RPMI8226 (cell line): ENCODE data around the gene C4orf50.

ENCODE experiments used
- DNase-seq: peaks from one replicate; pipeline ENCODE4 v3.0.0-alpha.2; 2015

The C4orf50 gene

DNA sequence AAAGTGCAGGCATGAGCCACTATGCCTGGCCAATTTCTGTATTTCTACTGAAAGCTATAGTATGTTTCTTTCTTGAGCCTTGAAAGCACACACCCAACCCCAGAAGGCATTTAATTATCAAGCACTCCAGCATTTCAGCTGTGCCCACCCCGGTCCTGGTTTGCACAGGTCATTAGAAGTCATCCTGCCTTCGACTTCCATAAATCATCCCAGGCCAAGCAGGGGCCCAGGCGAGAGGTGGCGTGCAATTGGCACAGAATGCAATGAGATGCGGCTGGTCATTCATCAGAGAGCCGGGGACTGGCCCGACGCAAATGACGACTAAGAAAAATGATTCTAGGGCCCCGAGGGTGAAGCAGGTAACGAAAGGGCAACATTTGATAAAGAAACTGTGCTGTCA lies 100.6 kb downstream of the C4orf50 start:
- no peak for DNase-seq

DNA sequence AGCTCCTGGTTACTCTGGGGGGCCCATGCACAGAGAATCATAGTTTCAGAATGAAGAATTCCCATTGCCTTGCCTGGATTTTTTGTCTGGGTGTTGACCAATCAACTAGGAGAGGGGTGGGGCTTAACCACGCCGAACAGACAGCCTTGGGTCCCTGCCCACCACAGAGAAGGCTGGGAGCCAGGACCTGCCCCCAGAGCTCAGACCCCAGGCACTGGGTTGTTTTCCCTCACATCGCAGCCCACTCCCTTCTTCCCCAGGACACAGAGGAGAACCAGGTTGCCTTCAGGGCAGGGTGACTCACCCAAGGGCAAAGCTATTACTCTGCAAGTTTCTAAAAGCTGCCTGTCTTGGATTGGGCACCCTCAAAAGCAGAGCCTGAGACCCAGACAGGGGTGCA lies 102.0 kb downstream of the C4orf50 start:
- no peak for DNase-seq

DNA sequence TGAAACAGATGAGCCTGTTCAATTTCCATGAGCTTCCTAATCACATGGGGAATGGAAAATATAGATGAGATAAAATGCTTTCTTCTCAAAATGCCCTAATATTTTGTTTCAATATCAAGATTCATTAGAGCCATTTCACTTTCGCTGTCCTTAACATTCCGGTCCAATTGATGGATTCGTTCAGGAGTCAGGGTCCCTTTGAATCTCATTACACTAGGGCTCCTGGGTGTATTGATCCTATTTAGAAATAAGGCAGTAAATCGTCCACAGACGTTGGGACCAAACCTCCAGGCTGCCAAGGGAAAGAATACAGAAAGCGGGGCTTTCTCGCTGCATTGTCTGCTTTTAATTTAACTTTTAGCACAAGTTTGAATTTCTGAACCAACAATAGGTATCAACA lies 104.8 kb downstream of the C4orf50 start:
- DNase-seq, result no peak

DNA sequence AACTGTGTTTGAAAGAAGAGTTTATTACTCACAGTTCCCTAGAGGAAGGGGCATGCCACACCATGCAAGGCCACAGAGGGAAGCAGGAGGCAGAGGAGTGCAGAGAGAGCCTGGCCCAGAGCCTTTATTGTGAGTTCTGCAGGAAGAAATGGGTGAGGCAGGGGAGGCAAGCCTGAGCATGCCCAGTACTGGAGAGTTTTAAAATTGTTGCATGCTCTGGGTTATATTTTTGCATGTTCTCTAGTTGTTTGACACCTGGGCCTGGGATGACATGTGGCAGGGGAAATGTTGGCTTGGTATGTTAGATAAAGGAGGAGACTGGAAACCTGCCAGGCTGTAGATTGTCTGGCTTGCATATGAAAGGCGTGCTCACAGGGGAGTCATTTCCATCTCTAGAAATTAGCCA lies 105.6 kb downstream of the C4orf50 start:
- DNase-seq, result peak; percentile 34

DNA sequence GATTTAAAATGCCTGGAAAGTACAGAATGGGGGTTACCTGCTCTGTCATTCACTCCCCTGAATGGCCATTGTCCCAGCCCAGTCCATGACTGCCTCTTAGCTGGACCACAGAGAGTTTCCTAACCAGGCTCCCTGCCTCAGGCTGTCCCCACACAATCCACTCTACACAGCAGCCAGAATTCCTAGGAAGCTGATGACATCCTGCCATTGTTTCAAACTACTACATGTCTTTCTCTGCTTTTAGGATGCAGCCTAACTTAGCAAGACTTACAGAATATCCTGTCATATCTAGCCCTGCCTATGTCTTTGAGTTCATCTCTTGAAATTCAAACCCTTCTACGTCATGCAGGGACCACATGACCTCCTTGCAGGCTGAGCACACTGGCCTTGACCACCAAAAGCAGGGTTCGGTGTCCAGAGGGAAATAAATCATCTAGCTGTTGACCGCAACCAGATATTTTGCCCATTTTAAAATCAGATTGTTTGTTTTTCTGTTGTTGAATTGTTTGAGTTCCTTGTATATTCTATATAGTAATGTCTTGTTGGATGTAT lies 109.3 kb downstream of the C4orf50 start:
- no peak for DNase-seq

DNA sequence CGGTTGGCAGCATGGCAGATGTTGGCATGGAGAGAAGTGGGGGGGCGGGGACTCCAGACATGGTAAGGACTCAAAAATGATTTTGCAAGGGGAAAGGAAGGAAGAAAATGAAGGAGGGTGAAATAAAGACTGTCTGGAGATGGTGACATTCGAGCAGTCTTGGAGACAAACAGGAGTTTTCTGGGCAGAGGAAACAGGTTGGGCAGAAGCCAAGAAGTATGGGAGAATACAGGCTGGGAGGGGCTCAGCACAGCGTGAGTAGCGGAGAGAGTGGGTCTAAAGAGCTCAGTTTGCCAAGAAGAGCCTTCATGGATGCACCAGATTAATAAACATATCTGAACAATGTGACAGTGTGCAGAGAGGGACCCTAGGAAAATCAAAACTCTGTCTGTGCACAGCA lies 112.0 kb downstream of the C4orf50 start:
- no peak for DNase-seq

DNA sequence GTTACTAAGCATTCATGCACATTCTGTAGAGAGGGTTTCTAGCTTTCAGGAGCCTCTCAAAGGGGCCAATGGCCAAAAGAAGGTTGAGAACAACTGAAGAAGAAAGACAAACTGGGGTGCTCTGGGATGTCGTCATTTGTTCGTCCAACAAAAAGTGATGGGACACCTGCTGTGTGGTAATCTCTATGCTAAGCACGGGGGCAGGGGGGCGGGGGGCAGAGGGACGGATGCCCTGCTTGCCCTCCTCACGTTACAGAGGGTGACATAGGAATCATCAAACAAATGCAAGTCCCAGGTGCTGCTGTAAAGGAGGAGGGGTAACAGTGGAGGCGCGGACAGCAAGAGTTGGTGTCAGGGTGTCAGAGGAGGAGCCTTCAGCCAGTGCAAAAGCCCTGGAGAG lies 112.5 kb downstream of the C4orf50 start:
- DNase-seq, result no peak

DNA sequence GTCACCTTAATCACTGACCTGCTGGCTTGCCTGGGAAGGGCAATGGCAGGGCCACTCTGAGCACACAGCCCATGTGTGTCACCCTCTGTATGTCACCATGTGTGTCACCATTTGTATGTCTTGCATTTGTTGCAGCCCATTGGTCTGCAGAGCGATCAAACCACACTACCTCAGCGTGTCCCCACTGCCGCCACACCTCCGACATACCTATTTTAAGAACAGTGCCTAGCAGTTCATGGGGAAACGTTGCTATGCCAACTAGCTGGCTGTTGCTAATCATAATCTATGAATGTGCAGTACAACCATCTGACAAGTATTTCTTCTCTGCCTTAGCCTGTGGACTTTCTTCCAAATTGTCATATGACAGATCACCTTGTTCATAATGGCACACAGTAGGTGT lies 117.4 kb downstream of the C4orf50 start:
- DNase-seq, result peak; percentile 30

DNA sequence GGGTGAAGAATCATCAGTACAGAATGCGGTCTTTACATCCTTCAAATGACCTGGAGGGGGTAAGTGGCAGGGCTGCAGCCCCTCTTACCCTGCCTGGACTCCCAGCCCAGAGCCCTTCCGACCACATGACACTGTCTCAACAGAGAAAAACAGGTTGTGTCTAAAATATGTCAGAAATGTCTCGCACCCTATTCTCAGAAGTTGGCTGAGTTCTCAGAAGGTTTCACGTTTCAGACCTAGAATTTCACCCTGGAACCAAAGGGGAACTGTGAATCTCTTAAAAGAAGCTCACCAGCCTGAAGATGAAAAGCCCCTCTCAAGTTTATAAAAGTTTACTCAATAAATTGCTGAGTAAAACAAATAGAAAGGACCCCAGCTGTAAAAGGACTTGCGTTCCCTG lies 118.3 kb downstream of the C4orf50 start:
- no peak for DNase-seq

DNA sequence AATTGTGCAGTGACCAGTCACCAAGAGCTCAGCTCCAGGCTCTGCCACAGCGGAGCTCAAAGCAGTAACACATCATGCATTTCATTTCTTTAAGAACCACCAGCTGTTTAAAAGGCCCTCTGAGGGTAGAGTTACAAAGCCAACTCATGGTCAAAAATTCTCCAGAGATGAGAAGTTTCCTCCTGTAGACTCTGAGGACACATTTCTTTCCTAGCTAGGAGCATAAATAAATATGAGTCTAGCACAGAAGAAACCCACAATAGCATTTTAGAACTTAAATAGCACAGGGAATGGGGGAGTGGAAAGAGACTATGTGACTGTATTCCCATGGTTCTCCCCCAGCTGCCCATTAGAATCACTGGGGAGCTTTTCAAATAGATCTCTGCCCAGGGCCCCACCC lies 118.8 kb downstream of the C4orf50 start:
- DNase-seq, result no peak

DNA sequence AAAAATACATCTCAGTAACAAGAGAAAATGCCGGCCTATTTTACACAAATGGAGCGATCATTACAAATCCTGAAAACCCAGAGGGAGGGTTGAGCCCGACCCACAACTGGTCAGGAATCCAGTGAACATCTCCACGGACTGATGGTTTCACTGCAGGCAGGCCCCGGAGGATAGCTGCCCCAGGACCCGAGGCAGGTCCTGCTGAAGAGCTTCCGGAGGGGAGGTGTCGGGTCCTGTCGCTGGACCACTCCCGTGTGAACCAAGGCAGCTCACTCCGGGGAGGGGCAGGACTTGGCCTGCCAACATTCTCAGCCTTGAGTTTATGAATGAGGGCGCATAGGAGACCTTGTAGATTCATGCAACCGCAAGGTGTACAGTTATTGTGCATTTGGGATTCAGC lies 120.6 kb downstream of the C4orf50 start:
- DNase-seq, result no peak

DNA sequence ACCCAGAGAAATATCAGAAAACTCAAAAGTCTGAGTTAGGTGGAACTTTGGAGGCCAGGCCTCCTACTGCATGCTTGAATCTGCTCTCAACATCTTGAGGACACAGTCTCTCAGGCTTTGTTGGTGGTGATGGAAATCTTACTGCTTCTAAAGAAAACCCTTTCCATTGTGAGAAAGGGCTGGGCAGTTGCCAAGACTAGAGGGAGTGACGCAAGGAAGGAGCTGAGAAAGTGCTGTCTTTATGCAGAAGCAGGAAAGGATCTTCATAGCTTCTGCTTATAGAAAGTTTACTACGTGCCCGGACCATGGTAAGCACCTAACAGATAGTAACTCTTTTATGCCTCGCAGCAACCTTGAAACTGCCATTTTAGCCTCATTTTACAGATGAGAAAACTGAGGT lies 122.9 kb downstream of the C4orf50 start:
- peak; percentile 70 for DNase-seq

DNA sequence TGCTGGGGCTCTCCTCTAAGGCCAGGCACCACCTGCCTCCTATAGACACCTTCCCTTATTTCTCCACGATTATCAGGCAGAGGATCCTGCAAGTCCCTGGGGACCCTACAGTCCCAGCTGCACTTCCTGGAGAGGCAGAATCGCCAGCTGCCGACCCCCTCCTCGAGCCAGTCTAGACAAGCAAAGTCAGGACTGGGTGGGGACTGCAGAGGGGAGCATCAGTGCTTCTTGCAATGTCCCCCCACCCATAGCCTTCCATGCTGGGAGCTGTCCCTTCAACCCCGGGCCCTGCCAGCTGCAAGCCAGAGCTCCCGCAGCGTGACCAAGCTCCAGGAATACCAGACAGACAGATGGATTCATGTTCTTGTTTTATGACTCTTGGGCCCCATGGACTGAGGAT lies 124.0 kb downstream of the C4orf50 start:
- DNase-seq, result no peak

DNA sequence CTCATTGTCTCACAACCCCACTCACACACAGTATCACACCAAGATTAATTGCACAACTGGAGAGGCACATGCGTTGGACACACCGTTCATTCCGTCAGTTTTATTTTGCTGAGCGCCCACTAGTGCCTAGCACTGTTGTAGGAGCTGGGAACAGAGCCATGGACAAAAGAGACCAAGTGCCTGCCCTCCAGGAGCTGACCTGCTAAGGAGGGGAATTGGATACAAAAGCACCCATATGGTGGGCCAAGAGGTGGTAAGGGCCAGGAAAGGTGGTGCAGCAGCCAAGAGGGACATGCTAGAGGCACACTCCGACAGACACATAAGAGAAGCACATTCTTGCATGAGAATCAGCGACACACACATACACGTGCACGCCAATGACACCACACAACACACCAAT lies 124.6 kb downstream of the C4orf50 start:
- DNase-seq, result no peak

DNA sequence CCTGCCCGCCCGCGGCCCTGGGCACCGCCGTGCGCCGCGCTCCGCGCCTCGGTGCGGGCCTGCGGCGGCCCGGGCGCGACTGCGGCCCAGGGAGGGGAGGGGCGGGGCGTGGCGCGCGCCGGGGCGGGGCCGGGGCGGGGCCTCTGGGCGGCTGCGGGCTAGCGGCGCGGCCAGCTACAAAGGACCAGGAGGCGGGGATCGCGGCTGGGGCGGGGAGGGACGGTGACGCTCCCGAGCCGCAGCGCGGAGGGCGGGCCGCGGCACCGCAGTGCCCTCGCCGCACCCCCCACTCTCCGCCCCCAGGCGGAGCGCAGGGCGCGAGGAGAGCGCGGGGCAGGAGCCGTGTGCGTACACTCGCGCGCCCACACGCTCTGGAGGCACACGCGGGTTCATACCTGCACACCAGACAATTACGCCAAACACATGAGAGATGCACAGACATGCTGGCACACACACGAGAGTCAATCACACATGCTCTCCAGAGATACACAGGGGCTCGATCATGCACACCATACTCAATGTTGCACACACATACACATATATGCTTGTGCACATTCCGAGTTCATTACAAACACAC lies 125.1 kb downstream of the C4orf50 start, which contains the start of gene CRMP1:
CRMP1 (minus strand) TSS at position 83 of the 577 bp plus-strand sequence. CDS start 117 bp downstream, outside the sequence.
- no peak for DNase-seq

DNA sequence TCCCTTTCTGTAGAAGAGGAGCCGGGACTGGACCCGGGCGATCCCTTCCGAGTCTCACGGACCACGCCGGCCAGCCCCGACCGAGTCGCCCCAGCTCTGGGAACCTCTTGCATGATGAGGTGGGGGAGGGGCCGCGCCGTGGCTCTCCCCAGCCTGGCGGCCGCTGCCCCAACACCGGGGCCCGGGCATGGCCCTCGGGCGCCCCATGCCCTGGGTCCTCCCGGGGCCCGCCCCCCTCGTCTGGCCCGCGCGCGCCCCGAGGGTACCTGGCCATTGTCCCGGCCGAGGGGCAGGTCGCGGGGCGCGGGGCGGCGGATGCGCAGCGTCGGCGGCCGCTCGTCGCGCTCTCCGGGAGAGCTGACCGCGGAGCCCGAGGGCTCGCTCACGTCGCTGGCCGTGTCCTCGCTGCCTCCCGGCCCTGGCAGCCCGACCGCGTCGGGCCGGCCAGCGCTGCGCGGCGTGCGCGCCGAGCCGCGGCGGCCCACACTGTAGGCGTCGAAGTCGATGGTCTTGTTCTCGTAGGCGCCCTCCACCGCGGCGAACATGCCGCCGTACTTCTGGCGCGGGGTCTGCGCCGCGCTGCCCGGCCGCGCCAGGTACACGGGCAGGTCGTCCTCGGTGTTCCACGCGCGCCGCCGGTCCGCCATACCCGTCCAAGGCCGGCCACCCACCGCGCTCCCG lies 125.8 kb downstream of the C4orf50 start:
- no peak for DNase-seq

DNA sequence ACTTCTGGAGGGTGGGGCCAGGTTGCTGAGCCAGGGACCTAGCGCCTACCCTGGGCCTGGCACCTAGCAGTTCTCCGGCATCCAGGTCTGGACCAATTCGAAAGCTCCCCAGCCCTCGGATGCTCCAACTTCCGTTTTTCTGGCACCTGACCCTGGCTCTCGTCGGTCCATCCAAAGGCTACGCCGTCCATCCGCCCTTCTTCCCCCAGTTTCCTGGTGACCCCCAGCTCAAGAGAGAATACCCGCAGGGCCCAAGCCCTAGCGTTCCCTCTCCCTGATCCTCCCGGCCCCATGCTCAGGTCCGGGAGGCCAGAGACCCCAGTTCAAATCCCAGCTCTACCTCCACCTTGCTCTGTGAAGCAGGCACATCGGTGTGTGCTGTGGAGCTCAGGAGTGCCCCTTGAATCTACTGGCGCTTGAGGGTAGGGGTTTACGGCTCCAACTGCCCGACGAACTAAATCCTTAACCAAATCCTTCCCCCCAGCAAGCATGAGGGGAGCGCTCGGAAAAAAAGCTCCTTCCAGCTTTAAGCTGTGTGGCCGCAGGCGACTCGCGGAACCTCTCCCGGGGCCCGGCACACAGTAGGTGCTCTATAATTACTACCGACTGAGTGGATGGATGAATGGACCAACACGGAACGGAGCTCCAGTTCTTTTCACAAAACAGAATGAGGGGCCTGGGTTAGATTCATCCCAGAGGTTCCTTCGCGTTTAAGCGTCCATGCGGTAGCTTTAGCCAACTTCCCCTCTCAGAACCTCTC lies 126.5 kb downstream of the C4orf50 start:
- DNase-seq, result no peak

DNA sequence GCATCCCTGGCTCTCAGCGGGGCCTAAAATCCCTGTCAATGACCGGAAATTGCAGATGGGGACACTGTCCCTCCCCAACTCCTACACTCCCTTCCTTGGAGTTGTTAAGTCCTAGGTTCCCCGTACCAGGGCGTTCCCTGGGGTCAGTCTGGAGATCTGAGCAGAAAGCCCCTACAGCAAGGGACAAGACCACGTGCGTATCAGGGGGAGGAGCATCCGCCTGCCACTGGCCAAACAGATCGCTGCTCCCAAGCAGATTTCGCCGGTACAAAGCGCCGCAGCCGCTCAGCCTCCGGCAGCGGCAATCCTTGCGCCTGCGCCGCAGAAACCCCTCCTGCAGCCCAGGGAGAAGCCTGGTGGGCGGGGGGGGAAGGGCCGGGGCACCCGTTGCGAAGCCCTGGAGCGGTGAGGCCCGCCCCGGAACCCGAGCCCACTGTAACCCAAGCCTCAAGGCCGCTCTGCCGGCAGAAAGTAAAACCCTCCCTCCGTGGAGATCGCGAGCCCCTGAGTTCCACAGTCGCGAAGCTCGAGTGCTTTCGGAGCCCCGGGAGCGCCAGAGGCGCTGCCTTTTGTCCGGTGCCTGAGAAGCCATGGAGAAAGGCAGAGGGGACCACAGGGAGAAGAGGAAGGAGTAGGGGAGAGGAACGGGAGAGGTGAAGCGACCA lies 128.0 kb downstream of the C4orf50 start:
- DNase-seq, result peak; percentile 17

DNA sequence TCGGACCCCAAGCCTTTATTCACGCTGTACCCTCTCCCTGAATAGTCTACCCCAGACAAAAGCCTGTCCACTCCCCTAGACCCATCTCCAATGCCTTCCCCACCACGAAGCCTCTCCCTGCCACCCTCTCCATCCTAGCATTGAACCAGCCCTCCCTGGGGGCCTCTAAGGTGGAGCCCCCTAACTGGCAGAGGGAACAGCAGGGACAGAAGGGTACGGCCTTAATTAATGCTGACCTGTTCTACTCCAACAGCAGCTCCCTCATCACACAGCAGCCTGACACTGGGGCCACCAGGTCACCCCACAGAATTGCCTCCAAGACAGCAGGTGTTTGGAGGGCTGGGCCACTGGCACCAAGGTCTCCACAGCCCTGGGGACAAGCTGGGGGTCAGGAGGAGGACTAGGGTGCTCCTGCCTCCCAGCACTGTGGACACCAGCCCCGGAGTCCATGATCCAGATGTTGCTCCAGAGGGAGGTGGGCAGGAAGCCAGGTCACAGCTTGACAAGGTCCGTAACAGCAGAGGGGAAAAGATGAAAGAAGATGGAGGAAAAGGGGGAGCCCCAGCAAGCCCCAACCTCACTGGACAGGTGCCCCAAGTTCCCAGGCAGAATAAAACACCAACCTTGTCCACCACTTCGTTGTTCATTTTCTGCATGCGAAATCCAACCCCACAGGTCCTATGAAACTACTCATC lies 129.1 kb downstream of the C4orf50 start:
- DNase-seq, result peak; percentile 25

DNA sequence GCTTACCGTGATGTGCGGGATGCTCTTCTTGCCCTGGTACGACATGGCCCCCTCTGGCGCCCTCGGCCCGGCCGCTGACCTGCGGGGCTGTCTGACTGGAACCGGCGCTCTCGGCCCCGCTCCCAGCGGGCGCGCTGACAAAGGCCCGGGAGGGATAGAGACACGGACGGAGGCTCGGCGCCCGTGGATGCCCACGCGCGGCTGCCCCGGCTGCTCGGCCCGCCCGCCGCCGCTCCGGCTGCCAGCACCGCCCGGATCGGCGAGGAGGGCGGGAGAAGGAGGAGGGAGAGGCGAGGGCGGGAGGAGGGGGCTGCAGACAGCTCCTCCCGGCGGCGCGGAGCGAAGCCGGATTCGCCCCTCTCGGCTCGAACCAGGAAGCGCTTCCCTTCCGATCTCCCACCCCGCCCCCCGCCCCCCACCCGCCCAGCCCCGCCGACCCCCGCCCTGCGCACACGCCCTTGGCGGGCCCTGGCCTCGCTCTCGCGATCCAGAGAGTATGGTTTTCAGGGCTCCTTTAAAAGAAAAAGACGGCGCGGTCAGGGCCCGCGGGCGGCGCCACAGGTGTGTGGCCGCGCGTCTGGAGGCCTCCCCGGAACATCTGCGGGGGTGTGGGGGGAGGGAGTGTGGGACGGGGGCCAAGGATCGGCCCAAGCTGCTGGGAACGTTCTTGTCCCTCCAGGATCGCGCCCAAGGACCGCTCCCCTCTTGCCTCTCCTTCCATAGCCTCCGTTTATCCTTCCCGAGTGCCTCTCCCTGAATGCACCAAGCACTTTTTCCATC lies 129.8 kb downstream of the C4orf50 start:
- DNase-seq, result peak; percentile 66

DNA sequence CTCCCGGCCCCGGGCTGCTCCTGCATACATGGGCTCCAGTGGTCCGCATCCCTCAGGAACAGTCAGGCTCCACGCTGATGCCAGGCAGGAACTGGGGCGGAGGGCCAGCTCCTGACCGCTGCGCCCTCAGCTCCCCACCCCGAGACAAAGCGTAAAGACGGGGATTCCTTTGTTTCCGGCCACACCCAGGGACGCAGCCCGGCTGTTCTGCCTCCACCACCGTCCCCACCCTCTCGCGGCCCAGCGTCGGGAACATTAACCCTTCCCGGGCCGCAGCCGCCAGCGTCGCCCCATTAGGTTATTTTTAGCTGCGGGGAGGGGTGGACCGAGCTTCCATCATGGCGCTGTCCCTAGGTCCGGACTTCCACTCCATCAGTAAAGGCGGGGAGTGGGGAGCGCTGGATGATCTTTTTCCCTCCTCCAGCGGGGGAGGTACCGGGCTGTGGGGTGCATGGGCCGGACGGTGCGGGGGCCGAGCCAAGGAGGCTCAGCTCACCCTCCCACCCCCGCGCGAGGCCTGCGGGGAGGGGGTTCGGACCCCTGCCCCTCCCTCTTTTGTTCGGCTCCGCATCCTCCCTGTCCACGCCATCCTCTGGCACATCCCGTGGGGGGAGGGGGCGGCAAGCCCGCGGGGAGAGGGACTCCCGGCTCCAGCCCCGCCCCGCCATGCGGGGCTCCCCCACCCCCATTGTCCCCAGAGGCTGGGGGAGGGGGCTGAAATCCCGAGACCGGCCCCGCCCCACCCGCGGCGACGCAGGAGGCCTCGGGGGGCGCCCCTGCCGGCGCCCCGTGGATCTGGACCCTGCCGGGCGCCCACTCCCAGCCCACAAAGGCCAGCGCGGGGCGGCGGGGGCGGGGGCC lies 130.6 kb downstream of the C4orf50 start:
- DNase-seq, result peak; percentile 50
